GM12891 (cell line): Measurements from ENCODE around the gene ACAT2.

Source experiments
- PAX5 ChIP-seq: IDR thresholded peaks from 2 replicates; pipeline ENCODE4 v1.6.1; 2011; ENCODE audit warnings: low read length, moderate library complexity, mild to moderate bottlenecking; ENCODE audit not compliant: insufficient read depth, severe bottlenecking
- POLR2A ChIP-seq: IDR thresholded peaks from 2 replicates; pipeline ENCODE4 v1.6.1; 2011; ENCODE audit warnings: low read depth, low read length, control low read depth

DNA sequence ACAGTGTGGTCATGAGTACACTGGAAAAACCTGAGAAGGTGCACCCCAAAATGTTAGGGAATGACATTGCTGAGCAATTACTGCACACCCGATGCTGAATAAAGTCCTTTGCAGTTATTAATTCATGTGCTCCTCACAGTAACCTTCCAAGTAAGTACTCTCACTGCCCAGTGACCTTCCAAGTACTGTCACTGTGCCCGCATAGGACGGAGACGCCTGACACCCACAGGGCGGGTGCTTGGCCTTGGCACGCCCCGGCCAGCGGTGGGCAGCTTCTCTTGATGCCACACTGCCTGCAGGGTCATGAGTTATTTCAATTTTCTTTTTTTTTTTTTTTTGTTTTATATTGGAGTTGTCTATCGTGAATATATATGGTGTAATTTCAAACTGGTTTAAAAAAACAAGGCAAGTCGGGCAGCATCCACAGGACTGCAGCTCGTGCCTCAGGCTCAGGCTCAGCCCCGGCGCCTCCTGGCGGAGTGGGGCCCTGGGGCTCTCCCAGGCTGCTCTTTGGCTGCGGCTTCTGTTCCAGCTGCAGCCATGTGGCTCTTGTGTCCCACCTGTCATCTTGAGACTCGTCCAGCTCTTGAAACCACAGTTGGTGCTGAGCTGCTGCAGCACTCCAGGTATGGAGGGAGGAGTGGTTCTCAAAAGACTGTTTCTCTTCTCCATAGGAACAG, 65.3 kb downstream of the ACAT2 start:
- TF ChIP-seq POLR2A: no peak
- TF ChIP-seq PAX5: no peak
